ENCODE data around the gene TBC1D14.
"Not testable (repeated sequence)": the region's sequence is repeated elsewhere in the genome, so short reads cannot be mapped to it uniquely, and the experiment has no call there.

Gene TBC1D14

DNA sequence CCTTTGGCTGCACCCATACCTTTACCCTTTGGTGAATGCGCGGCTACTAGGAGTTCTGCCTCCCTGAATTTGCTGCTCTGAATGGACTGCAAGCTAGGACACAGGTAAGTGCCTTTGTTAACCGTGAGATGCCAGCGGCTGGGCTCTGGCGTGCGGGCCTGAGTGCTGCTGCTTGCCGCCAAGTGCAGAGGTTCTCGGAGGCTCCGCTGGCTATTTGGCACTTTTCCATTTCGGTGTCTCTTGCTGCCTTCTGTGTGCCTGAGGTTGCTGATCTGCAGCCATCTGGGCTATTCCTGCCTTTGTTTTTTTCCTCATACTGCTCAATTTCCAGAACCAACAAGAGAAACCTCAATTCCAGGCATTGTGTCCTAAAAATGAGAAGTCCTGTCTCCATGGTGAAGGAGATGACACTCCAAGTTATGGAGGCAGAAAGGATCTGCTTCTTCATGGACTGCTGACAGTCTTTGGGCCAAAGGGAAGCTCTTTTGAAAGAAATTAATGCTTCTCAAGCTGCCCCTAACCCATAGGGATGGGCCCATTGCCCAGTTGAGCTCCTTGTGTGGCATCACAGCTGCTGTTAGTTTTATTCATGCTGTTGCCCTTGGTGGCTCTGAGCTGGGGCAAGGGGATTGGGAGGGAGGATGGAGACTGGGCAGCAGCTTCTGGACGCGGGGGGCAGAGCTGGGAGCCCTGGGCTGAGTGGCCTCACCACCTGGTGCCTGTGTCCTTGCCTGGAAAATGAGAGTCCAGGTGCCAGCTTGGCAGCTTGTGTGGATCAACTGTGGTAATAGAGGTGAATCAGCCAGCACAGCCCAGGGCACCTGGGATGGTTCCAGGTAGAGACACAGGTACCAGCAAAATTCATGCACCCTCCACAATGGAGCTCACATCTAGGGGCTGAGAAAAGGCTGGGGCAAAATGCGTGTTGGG lies 3.8 kb upstream of the TBC1D14 start:
- POLR2A ChIA-PET: interaction anchor here (0.7 kb wide), 1 partner anchor 346 kb away, joined by 3 read pairs; no protein-coding TSS in a partner anchor
- CTCF ChIA-PET: interaction anchor here (0.9 to 6.1 kb wide), 11 partner anchors 11 to 225 kb away, joined by 3 to 28 read pairs (median 4); partner anchors contain the start of genes GRPEL1 and TADA2B
- TF ChIP-seq, protein P1, sequence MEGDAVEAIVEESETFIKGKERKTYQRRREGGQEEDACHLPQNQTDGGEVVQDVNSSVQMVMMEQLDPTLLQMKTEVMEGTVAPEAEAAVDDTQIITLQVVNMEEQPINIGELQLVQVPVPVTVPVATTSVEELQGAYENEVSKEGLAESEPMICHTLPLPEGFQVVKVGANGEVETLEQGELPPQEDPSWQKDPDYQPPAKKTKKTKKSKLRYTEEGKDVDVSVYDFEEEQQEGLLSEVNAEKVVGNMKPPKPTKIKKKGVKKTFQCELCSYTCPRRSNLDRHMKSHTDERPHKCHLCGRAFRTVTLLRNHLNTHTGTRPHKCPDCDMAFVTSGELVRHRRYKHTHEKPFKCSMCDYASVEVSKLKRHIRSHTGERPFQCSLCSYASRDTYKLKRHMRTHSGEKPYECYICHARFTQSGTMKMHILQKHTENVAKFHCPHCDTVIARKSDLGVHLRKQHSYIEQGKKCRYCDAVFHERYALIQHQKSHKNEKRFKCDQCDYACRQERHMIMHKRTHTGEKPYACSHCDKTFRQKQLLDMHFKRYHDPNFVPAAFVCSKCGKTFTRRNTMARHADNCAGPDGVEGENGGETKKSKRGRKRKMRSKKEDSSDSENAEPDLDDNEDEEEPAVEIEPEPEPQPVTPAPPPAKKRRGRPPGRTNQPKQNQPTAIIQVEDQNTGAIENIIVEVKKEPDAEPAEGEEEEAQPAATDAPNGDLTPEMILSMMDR (IDR thresholded peaks at IDR 0.05; ENCODE audit: control extremely low read depth, extremely low read depth, low read depth, missing control alignments): no peak
- DNase-seq (ENCODE audit: extremely low spot score): no peak

- DNase-seq (ENCODE audit: extremely low spot score): not testable (repeated sequence)
- POLR2A ChIA-PET: interaction anchor here (0.7 kb wide), 1 partner anchor 345 kb away, joined by 3 read pairs; no protein-coding TSS in a partner anchor
- CTCF ChIA-PET: interaction anchor here (0.9 to 6.1 kb wide), 10 partner anchors 10 to 226 kb away, joined by 3 to 28 read pairs (median 4); partner anchors contain the start of genes GRPEL1 and TADA2B
Observed at GRCh38 chr4:6906486-6906885, 3.1 kb upstream of the TBC1D14 start.

- DNase-seq (ENCODE audit: extremely low spot score): no peak
- TF ChIP-seq, protein P1 (IDR thresholded peaks at IDR 0.05; ENCODE audit: control extremely low read depth, extremely low read depth, low read depth, missing control alignments): peak; percentile 64
- ChIA-PET CTCF (interaction anchor here (0.7 to 6.1 kb wide), 7 partner anchors 9 to 163 kb away, joined by 3 to 28 read pairs (median 6); no protein-coding TSS in a partner anchor), POLR2A (no interaction called here)
Observed at GRCh38 chr4:6907658-6908191, 1.9 kb upstream of the TBC1D14 start.

- TF ChIP-seq, protein P1 (IDR thresholded peaks at IDR 0.05; ENCODE audit: control extremely low read depth, extremely low read depth, low read depth, missing control alignments): no peak
- DNase-seq (ENCODE audit: extremely low spot score): no peak
- POLR2A ChIA-PET: no interaction called here
Observed at GRCh38 chr4:6908432-6909112, 1.1 kb upstream of the TBC1D14 start.

DNA sequence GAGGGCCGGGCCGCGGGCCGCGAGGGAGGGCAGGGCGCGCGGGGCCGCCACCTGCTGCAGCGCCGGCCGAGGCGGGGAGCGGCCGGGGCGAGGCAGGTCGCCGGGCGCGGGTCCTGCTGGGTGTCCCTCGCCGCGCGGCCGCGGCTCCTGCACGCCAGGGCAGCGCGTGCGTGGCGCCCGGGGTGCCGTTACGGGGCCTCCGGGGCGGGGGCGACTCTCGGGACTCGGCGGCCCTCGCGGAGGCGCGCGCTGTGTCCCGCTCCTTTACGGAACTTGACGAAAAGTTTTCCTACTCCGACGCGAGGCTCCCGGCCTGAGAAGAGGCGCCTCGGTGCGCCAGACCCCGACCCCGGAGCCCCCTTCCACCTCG lies 329 bp downstream of the TBC1D14 start:
- POLR2A ChIA-PET: interaction anchor here (0.6 kb wide), 1 partner anchor 348 kb away, joined by 3 read pairs; no protein-coding TSS in a partner anchor
- DNase-seq (ENCODE audit: extremely low spot score): no peak
- TF ChIP-seq, protein P1 (IDR thresholded peaks at IDR 0.05; ENCODE audit: control extremely low read depth, extremely low read depth, low read depth, missing control alignments): no peak
- CTCF ChIA-PET: interaction anchor here (0.7 to 6.1 kb wide), 14 partner anchors 18 to 206 kb away, joined by 3 to 28 read pairs (median 4); partner anchors contain the start of genes GRPEL1 and TADA2B

More at GRCh38 chr4:6908432-6909112, 1.1 kb upstream of the TBC1D14 start:
- CTCF ChIA-PET: interaction anchor here (0.8 to 6.1 kb wide), 21 partner anchors 9 to 204 kb away, joined by 3 to 28 read pairs (median 4); partner anchors contain the start of gene TADA2B

GRCh38 chr4:6910340-6910959 lies 824 bp downstream of the TBC1D14 start:
- ChIA-PET POLR2A (no interaction called here), CTCF (interaction anchor here (0.9 to 6.1 kb wide), 9 partner anchors 11 to 192 kb away, joined by 3 to 28 read pairs (median 8); partner anchors contain the start of gene TADA2B)
- TF ChIP-seq, protein P1 (IDR thresholded peaks at IDR 0.05; ENCODE audit: control extremely low read depth, extremely low read depth, low read depth, missing control alignments): no peak
- DNase-seq (ENCODE audit: extremely low spot score): no peak

Measured in GM10248 (cell line).